ENCODE results near the gene ZCCHC7.

ZCCHC7 gene

GRCh38 chr9:37295178-37295577 lies 174.8 kb downstream of the ZCCHC7 start:
- no peak for TF ChIP-seq POLR2AphosphoS5 (IDR thresholded peaks at IDR 0.05; ENCODE audit: low read depth, low read length)
- no peak for TF ChIP-seq REST (IDR thresholded peaks at IDR 0.05; ENCODE audit: insufficient read depth in 1 of 2, low read depth in 2 of 2, low read length in 2 of 2)
- no peak for TF ChIP-seq SIN3A (IDR thresholded peaks at IDR 0.05; ENCODE audit: borderline replicate concordance, insufficient read depth, low read length)
- TF ChIP-seq FOXP2 (optimal IDR thresholded peaks at IDR 0.05; ENCODE audit: borderline replicate concordance, extremely low read depth, extremely low read length, insufficient read depth) = no peak
- no peak for TF ChIP-seq TAF1 (IDR thresholded peaks at IDR 0.05; ENCODE audit: borderline replicate concordance, insufficient read depth, low read length)

GRCh38 chr9:37295796-37296195 lies 175.4 kb downstream of the ZCCHC7 start:
- TF ChIP-seq TAF1 (IDR thresholded peaks at IDR 0.05; ENCODE audit: borderline replicate concordance, insufficient read depth, low read length) (no peak), FOXP2 (optimal IDR thresholded peaks at IDR 0.05; ENCODE audit: borderline replicate concordance, extremely low read depth, extremely low read length, insufficient read depth) (no peak), POLR2AphosphoS5 (IDR thresholded peaks at IDR 0.05; ENCODE audit: low read depth, low read length) (no peak), REST (IDR thresholded peaks at IDR 0.05; ENCODE audit: insufficient read depth in 1 of 2, low read depth in 2 of 2, low read length in 2 of 2) (no peak), SIN3A (IDR thresholded peaks at IDR 0.05; ENCODE audit: borderline replicate concordance, insufficient read depth, low read length) (no peak)

GRCh38 chr9:37297592-37297991 lies 177.2 kb downstream of the ZCCHC7 start:
- TF ChIP-seq TAF1 (IDR thresholded peaks at IDR 0.05; ENCODE audit: borderline replicate concordance, insufficient read depth, low read length) = no peak
- no peak for TF ChIP-seq SIN3A (IDR thresholded peaks at IDR 0.05; ENCODE audit: borderline replicate concordance, insufficient read depth, low read length)
- TF ChIP-seq REST (IDR thresholded peaks at IDR 0.05; ENCODE audit: insufficient read depth in 1 of 2, low read depth in 2 of 2, low read length in 2 of 2) = no peak
- no peak for TF ChIP-seq POLR2AphosphoS5 (IDR thresholded peaks at IDR 0.05; ENCODE audit: low read depth, low read length)
- TF ChIP-seq FOXP2 (optimal IDR thresholded peaks at IDR 0.05; ENCODE audit: borderline replicate concordance, extremely low read depth, extremely low read length, insufficient read depth) = no peak

GRCh38 chr9:37300620-37301019 lies 180.2 kb downstream of the ZCCHC7 start:
- TF ChIP-seq SIN3A (IDR thresholded peaks at IDR 0.05; ENCODE audit: borderline replicate concordance, insufficient read depth, low read length) (no peak), REST (IDR thresholded peaks at IDR 0.05; ENCODE audit: insufficient read depth in 1 of 2, low read depth in 2 of 2, low read length in 2 of 2) (no peak), FOXP2 (optimal IDR thresholded peaks at IDR 0.05; ENCODE audit: borderline replicate concordance, extremely low read depth, extremely low read length, insufficient read depth) (no peak), POLR2AphosphoS5 (IDR thresholded peaks at IDR 0.05; ENCODE audit: low read depth, low read length) (no peak), TAF1 (IDR thresholded peaks at IDR 0.05; ENCODE audit: borderline replicate concordance, insufficient read depth, low read length) (no peak)

Data from PFSK-1 (cell line).